GM19452 (cell line): ENCODE measurements around the gene ANKRD45.
"Not testable (repeated sequence)": the region's sequence is repeated elsewhere in the genome, so short reads cannot be mapped to it uniquely, and the experiment has no call there.

Experiments used
- ATAC-seq: cut with Tn5 transposase; IDR thresholded peaks from one replicate; pipeline ENCODE4 v1.9.1; 2021; ENCODE audit not compliant: unreplicated experiment

ANKRD45 gene

DNA sequence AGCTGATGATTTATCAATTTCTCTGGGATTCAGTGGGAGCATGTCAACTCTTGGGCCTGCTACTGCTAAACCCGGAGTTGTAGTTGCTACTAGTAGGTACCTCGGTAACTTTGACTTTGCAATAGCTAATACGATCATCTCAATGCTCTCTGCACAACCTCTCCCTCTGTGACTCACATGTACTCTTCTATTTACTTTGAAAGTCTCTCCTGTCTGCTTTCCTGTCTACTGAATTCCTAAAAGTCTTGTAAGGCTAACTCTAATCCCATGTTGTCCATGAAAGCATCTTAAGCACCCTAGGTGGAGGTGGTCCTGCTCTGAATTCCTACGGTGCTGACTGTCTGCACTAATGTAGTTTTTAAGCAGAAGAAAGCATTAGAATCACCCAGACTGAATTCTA is 96.1 kb downstream of the ANKRD45 start:
- ATAC-seq = no peak

DNA sequence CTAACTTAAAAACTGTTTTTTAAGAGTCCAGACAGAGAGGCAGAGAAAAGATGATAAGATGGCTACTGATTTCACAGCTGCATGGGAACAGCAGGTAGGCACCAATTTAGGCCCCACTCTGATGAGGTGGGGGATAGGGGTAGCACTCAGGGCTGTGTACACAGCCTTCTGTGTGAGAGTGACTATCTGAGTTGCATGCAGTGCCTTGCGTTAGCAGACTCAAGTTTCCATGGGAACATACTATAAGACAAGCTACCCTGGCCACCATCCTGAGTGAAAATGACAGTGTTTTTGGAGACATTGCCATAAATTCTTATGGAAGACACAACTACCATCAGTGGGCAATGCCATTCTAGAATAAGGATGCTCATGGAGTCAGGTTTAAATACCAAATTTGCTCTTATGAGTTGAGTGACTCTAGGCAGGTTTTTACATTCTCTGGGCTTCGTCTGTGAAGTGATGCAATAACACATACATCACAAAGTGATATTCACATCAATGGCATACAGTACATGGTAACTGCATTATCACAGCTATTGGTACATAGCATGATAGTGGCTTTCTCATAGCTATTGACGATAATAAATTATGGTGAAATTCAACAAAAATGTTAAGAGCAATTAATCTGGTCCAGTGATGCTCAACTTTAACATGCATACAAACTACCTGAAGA is 97.3 kb downstream of the ANKRD45 start:
- no peak for ATAC-seq

GRCh38 chr1:173570370-173571007 is 99.2 kb downstream of the ANKRD45 start:
- peak; percentile 55 for ATAC-seq

DNA sequence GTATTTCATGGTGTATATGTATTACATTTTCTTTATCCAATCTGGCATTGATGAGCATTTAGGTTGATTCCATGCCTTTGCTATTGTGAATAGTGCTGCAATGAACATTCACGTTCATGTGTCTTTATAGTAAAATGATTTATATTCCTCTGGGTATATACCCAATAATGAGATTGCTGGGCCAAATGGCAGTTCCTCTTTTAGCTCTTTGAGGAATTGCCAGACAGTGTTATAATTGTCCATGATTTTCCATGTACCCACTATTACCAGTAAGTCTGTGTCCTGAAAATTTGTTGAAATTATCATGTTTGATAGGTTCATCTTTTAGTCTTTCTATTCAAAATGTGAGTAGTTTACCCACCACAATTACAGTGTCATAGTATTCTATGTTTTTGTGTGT is 101.2 kb downstream of the ANKRD45 start:
- ATAC-seq = no peak

DNA sequence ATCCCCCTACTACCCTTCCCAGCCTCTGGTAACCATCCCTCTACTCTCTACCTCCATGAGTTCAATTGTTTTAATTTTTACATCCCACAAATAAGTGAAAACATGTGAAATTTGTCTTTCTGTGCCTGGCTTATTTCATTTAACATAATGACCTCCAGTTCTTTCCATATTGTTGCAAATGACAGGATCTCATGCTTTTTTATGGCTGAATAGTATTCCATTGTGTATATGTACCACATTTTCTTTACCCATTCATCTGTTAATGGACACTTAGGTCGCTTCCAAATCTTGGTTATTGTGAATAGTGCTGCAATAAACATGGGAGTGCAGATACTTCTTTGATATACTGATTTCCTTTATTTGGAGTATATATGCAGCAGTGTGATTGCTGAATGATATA is 105.8 kb downstream of the ANKRD45 start:
- ATAC-seq = not testable (repeated sequence)

DNA sequence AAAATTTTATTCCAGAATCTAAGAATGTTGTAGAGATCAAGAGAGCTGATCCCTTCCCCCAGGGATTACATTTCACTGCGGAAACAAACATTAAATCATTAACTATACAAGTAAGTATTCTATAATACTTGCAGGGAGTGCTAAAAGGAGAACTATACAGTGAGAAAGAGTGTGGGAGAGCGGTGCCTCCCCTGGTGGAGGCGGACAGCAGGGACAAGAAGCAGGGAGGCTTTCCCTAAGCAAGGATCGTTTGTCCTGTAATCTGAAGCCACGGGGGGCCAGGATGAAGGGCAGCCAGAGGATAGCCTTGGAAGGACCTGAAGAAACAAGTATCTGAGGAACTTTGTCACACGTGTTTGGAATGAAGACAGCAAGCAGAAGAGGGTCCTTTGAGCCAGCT is 106.8 kb downstream of the ANKRD45 start:
- ATAC-seq = no peak

GRCh38 chr1:173561263-173561662 is 108.4 kb downstream of the ANKRD45 start:
- ATAC-seq = no peak

- ATAC-seq = no peak
Measured at GRCh38 chr1:173560285-173560880, 109.3 kb downstream of the ANKRD45 start.
